22Rv1 (cell line): ENCODE data around the gene SCLT1.

ENCODE experiments used
- ZFX ChIP-seq: fragments of 450-650 bp; IDR thresholded peaks from 2 replicates; pipeline ENCODE4 v1.6.1; 2017; ENCODE audit warnings: antibody characterized with exemption, borderline replicate concordance
- TF ChIP-seq, protein P1 (sequence below): fragments of 450-650 bp; IDR thresholded peaks from 2 replicates; pipeline ENCODE4 v1.5.1; 2017; ENCODE audit warnings: mild to moderate bottlenecking

DNA sequence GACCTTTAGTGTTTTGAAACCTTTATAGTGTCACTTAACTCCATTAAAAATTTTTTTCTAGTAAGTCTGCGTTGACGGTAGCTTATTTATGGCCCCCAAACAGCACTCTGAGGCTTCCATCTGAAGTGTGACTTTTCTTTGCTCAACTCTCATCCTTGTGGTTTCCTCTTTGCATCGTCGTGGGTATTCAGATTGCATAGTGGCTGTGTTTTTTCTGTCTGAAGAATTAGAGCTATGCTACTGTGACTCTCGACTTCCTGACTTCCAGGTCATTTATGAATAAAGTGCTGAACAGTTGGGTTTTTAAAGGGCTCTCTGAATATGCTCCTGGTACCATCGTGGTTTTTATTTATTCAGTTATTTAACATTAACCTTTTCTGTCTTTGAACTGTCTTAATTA lies 238.9 kb downstream of the SCLT1 start:
- TF ChIP-seq, protein P1, sequence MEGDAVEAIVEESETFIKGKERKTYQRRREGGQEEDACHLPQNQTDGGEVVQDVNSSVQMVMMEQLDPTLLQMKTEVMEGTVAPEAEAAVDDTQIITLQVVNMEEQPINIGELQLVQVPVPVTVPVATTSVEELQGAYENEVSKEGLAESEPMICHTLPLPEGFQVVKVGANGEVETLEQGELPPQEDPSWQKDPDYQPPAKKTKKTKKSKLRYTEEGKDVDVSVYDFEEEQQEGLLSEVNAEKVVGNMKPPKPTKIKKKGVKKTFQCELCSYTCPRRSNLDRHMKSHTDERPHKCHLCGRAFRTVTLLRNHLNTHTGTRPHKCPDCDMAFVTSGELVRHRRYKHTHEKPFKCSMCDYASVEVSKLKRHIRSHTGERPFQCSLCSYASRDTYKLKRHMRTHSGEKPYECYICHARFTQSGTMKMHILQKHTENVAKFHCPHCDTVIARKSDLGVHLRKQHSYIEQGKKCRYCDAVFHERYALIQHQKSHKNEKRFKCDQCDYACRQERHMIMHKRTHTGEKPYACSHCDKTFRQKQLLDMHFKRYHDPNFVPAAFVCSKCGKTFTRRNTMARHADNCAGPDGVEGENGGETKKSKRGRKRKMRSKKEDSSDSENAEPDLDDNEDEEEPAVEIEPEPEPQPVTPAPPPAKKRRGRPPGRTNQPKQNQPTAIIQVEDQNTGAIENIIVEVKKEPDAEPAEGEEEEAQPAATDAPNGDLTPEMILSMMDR = no peak
- no peak for TF ChIP-seq ZFX
